Left lung (tissue), 10 donors: ENCODE results near the gene ABHD17C. TPM values are rescaled to one million over a fixed set of nuclear protein-coding genes. Genes with fewer than 3 reads are reported as not detected.
A peak's percentile ranks its signal among the peaks of the same experiment; 100 is the strongest.

Source experiments
- ATAC-seq: fragments of 200-7000 bp; cut with Tn5 transposase; one replicate; pipeline ENCODE4 v1.9.1; 2020; ENCODE audit warnings: moderate library complexity
- DNase-seq, 4 donors: peaks; one replicate each; pipeline ENCODE4 v3.0.0-alpha.2; 2013 to 2020
- H3K27ac ChIP-seq, 2 donors: fragments of 200-600 bp; sonication (generic) in 1 of 2; one replicate each; pipeline versions ENCODE4 v1.5.0 to v1.8.0; 2020 to 2021
- H3K27me3 ChIP-seq, 2 donors: fragments of 200-600 bp; sonication (generic) in 1 of 2; one replicate each; pipeline versions ENCODE4 v1.5.0 to v1.8.0; 2020 to 2021
- H3K36me3 ChIP-seq, 2 donors: fragments of 200-600 bp; sonication (generic) in 1 of 2; one replicate each; pipeline versions ENCODE4 v1.5.0 to v1.8.0; 2020 to 2021
- H3K4me1 ChIP-seq, 2 donors: fragments of 200-600 bp; one replicate each; pipeline ENCODE4 v1.8.0; 2021
- H3K4me3 ChIP-seq, 2 donors: fragments of 200-600 bp; sonication (generic) in 1 of 2; one replicate each; pipeline versions ENCODE4 v1.5.0 to v1.8.0; 2020 to 2021; ENCODE audit warnings: mild to moderate bottlenecking in 1 of 2
- H3K9me3 ChIP-seq, 2 donors: fragments of 200-600 bp; sonication (generic) in 1 of 2; one replicate each; pipeline versions ENCODE4 v1.5.0 to v1.8.0; 2020 to 2021
- intact Hi-C, 2 donors: fragments of 100-400 bp; cut with DNase I; formaldehyde crosslinking; loops; one replicate each; pipeline versions ENCODE4 v1.11.2 to v1.14.2; 2022
- polyA plus RNA-seq, 6 donors: library from polyadenylated mRNA; unstranded; fragments of 120-200 nt; gene quantifications; one replicate each; pipeline ENCODE4 v1.2.1, GENCODE V29; 2013; ENCODE audit not compliant: insufficient read length in 6 of 6
- total RNA-seq, 2 donors: library from RNA; stranded (reverse); fragmentation: NEBNext Ultra II Directional; extraction: Animal tissue kit (Norgen Biotek cat#: 25700); gene quantifications; one replicate each; pipeline ENCODE4 v1.2.1, GENCODE V29; 2021
- TF ChIP-seq, protein P1 (sequence below), 2 donors: fragments of 200-600 bp; sonication (generic) in 1 of 2; IDR thresholded peaks; one replicate each; pipeline versions ENCODE4 v1.5.0 to v1.8.0; 2021; ENCODE audit warnings: antibody characterized with exemption in 2 of 2
- donor health status: DM: no; HTN: yes; CAD: no.
- donor health status: DM: no; HTN: no; CAD: no.

The ABHD17C gene
- total and polyA plus RNA-seq, 8 donors: 23.7 to 34.3 (median 27.8) TPM

DNA sequence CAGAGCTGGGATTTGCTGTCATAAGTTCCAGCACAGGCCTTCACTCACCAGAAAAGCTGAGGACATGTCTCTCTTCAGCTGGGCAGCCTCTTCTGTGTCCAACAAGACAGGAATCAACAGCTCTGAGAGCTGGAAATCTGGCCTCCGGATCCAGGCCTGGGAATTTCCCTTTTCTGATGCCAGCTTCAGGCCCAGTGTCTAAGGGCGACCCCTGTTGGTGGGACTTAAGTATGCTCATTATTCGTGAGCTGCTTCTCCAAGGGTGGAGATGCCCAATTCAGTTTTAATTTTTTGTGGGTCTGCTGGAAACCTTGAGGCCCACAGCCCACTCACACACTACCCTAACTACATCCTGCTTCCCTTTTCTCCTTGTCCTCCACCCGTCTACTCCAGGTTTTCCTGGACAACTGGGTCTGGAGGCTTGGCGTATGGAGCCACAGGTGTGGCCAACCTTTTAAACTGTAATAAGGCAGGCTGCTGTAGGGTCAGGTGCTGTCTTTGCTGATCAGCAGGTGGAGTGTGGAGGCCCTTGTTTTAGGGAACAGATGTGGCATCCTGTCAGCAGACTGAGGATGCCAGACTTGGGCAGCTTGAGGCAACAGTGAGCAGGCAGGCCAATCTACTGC is 81.4 kb downstream of the ABHD17C start:
- Histone ChIP-seq H3K4me3 (no peak overlapping the region), H3K27ac (peak overlapping the region; percentile 33 to 75), H3K4me1 (peaks cover 19 to 46% of the 10 kb centered on the region in 2 donors), H3K9me3 (no peaks in the 10 kb centered on the region), H3K36me3 (no peaks in the 10 kb centered on the region), H3K27me3 (peaks cover 12 to 45% of the 10 kb centered on the region in 2 donors)
- DNase-seq (peak in 3 of 4 donors; percentile 65 to 87 (median 73)), ATAC-seq (peak; percentile 63)
- TF ChIP-seq, protein P1, sequence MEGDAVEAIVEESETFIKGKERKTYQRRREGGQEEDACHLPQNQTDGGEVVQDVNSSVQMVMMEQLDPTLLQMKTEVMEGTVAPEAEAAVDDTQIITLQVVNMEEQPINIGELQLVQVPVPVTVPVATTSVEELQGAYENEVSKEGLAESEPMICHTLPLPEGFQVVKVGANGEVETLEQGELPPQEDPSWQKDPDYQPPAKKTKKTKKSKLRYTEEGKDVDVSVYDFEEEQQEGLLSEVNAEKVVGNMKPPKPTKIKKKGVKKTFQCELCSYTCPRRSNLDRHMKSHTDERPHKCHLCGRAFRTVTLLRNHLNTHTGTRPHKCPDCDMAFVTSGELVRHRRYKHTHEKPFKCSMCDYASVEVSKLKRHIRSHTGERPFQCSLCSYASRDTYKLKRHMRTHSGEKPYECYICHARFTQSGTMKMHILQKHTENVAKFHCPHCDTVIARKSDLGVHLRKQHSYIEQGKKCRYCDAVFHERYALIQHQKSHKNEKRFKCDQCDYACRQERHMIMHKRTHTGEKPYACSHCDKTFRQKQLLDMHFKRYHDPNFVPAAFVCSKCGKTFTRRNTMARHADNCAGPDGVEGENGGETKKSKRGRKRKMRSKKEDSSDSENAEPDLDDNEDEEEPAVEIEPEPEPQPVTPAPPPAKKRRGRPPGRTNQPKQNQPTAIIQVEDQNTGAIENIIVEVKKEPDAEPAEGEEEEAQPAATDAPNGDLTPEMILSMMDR (IDR thresholded peaks at IDR 0.05): peak; percentile 67 to 83
- intact Hi-C loops: loop anchor here in 1 of 2 donors (5.0 kb wide), 3 partner anchors 191 to 314 kb away; no protein-coding TSS in a partner anchor

DNA sequence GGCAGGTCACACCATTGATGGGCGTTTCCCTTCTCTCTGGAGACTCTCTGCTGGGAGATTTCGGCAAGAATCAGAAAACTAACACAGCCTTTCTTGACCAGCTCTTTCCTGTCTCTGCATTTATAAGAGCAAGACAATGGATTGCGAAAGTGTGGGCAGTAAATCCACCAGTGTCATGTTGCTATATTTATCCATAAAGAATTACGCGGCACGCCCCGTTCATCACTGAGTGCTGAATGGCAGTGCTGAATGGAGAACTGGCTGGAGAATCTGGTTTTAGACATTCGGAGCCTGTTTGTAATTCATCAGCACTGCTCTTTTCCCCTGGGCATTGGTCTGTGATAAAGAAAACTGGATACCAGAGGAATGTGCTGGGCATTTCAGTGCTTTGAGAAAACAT is 82.0 kb downstream of the ABHD17C start:
- Histone ChIP-seq H3K4me1 (peaks cover 19 to 46% of the 10 kb centered on the region in 2 donors), H3K9me3 (no peaks in the 10 kb centered on the region), H3K27me3 (peaks cover 12 to 51% of the 10 kb centered on the region in 2 donors), H3K27ac (peak overlapping the region; percentile 33 to 75), H3K4me3 (no peak overlapping the region), H3K36me3 (no peaks in the 10 kb centered on the region)
- TF ChIP-seq, protein P1 (IDR thresholded peaks at IDR 0.05): no peak
- peak in 2 of 4 donors; percentile 31 to 46 for DNase-seq
- peak; percentile 2 for ATAC-seq
- intact Hi-C loops: loop anchor here in 1 of 2 donors (5.0 kb wide), 3 partner anchors 190 to 315 kb away; no protein-coding TSS in a partner anchor

DNA sequence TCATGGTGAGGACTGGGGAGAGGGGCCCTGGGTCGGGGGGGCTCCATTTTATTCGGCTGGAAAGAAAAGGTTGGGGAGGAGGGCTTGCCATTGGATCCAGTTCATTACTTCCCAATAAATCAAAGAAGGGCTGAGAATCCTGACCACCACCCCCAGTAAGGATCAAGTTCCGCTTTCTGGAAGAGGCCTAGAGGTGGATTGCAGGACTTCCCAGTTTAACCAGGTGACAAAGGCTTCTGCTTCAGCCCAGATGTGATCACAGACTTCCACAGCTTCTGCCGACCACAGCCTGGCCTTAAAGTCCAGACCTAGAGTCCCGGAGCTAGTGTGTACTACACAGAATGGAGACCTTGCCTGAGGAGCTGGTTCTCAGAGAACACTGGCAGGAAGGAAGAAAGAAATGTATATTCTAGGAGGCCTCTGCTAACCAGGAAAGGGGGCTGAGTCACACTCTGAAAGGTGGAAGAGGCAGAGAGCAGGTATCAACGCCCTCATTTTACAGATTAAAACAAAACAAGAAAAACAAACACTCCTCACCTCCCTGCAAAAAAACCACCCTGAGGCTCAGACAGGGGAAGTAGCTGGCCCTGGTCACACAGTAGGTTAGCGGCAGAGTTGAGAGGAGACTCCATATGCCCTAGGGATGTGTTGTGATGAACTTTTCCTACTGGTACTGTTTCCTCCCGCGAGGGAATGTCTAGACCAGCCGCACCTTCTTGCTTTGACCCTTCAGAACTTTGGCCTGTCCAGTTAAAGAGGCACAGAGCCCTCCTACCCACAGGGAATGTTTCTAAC is 82.9 kb downstream of the ABHD17C start:
- Histone ChIP-seq H3K4me3 (no peak overlapping the region), H3K4me1 (peaks cover 19 to 46% of the 10 kb centered on the region in 2 donors), H3K36me3 (no peaks in the 10 kb centered on the region), H3K27me3 (peaks cover 12 to 54% of the 10 kb centered on the region in 2 donors), H3K9me3 (no peaks in the 10 kb centered on the region), H3K27ac (peak overlapping the region in 1 of 2 donors; percentile 75)
- no peak for DNase-seq
- no peak for ATAC-seq
- TF ChIP-seq, protein P1 (IDR thresholded peaks at IDR 0.05): no peak
- intact Hi-C loops: loop anchor here in 1 of 2 donors (5.0 kb wide), 3 partner anchors 189 to 316 kb away; no protein-coding TSS in a partner anchor

DNA sequence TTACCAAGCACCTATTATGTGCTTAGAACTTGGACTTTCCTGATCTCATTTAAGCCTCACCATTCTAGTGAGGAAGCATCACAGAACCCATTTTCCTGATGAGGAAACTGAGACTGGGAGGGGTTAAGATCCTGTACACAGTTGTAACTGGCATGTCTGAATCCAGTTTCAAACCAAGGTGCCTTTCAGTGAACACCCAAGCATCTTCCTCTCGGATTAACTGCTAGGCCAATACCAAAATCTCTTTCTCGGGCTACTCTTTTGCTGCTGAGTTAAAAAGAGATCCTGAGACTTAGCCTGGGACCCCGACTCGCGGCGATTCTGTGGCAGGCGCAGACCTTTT is 83.5 kb downstream of the ABHD17C start:
- Histone ChIP-seq H3K36me3 (no peaks in the 10 kb centered on the region), H3K9me3 (no peaks in the 10 kb centered on the region), H3K27ac (no peak overlapping the region), H3K4me3 (peak overlapping the region in 1 of 2 donors; percentile 52), H3K27me3 (peaks cover 12 to 54% of the 10 kb centered on the region in 2 donors), H3K4me1 (peaks cover 19 to 46% of the 10 kb centered on the region in 2 donors)
- DNase-seq: no peak
- no peak for ATAC-seq
- TF ChIP-seq, protein P1 (IDR thresholded peaks at IDR 0.05): no peak
- intact Hi-C loops: loop anchor here in 1 of 2 donors (5.0 kb wide), 3 partner anchors 189 to 316 kb away; no protein-coding TSS in a partner anchor
